Fibroblast of villous mesenchyme (primary cell): ENCODE data around the gene SPAG5. TPM values are rescaled to one million over a fixed set of nuclear protein-coding genes. Genes with fewer than 3 reads are reported as not detected.

Experiments
- DNase-seq: peaks from one replicate; pipeline ENCODE4 v3.0.0-alpha.2; 2010; ENCODE audit warnings: low read depth
- H3K4me3 ChIP-seq: 2 replicates; pipeline ENCODE4 v1.5.1; 2011; ENCODE audit warnings: low read depth, mild to moderate bottlenecking, low read length
- CTCF ChIP-seq: IDR thresholded peaks from 2 replicates; pipeline ENCODE4 v1.5.1; 2012; ENCODE audit warnings: low read depth, mild to moderate bottlenecking, low read length; ENCODE audit not compliant: insufficient read depth
- total RNA-seq: library from RNA; depleted of rRNA; stranded (reverse); fragments of >200 nt; gene quantifications from 2 replicates; pipeline ENCODE4 v1.2.3, GENCODE V29; 2012

Gene SPAG5
- total RNA-seq, 1 donor = 38.4 TPM

GRCh38 chr17:28550858-28551257 is 48.0 kb downstream of the SPAG5 start:
- no peak overlapping the region for H3K4me3 ChIP-seq

GRCh38 chr17:28549236-28550132 is 49.3 kb downstream of the SPAG5 start:
- TF ChIP-seq CTCF = no peak
- no peak overlapping the region for H3K4me3 ChIP-seq
- DNase-seq = no peak

More at GRCh38 chr17:28550858-28551257, 48.0 kb downstream of the SPAG5 start:
- no peak for TF ChIP-seq CTCF
- no peak for DNase-seq

- H3K4me3 ChIP-seq = no peak overlapping the region
- DNase-seq = no peak
- no peak for TF ChIP-seq CTCF
These were observed 50.3 kb downstream of the SPAG5 start for GRCh38 chr17:28548417-28549130.

GRCh38 chr17:28547623-28548416 is 51.0 kb downstream of the SPAG5 start:
- peak; percentile 99 for TF ChIP-seq CTCF
- DNase-seq = peak; percentile 66
- no peak overlapping the region for H3K4me3 ChIP-seq

GRCh38 chr17:28547096-28547622 is 51.7 kb downstream of the SPAG5 start:
- DNase-seq = no peak
- TF ChIP-seq CTCF = no peak
- H3K4me3 ChIP-seq = no peak overlapping the region

- no peak for TF ChIP-seq CTCF
- H3K4me3 ChIP-seq = no peak overlapping the region
- no peak for DNase-seq
These were observed 52.9 kb downstream of the SPAG5 start for GRCh38 chr17:28545787-28546415.
